ENCODE data around the gene METTL9.
"Not testable (repeated sequence)": the region's sequence is repeated elsewhere in the genome, so short reads cannot be mapped to it uniquely, and the experiment has no call there.

The METTL9 gene

GRCh38 chr16:21638573-21638975 is 39.2 kb downstream of the METTL9 start:
- no peak for DNase-seq

- DNase-seq = no peak
Observed at GRCh38 chr16:21639493-21639892, 40.1 kb downstream of the METTL9 start.

- no peak for DNase-seq
Observed at GRCh38 chr16:21641916-21642315, 42.5 kb downstream of the METTL9 start.

- DNase-seq = no peak
Observed at GRCh38 chr16:21642861-21643260, 43.5 kb downstream of the METTL9 start.

GRCh38 chr16:21643785-21644184 is 44.4 kb downstream of the METTL9 start:
- DNase-seq = no peak

- no peak for DNase-seq
Observed at GRCh38 chr16:21644674-21645073, 45.3 kb downstream of the METTL9 start.

- no peak for DNase-seq
Observed at GRCh38 chr16:21645261-21645721, 45.9 kb downstream of the METTL9 start.

GRCh38 chr16:21646091-21646490 is 46.7 kb downstream of the METTL9 start:
- no peak for DNase-seq

- no peak for DNase-seq
Observed at GRCh38 chr16:21646721-21647561, 47.6 kb downstream of the METTL9 start.

GRCh38 chr16:21647562-21648164 is 48.3 kb downstream of the METTL9 start:
- no peak for DNase-seq

GRCh38 chr16:21649826-21650406 is 50.5 kb downstream of the METTL9 start:
- not testable (repeated sequence) for DNase-seq

- no peak for DNase-seq
Observed at GRCh38 chr16:21650521-21650920, 51.1 kb downstream of the METTL9 start.

GRCh38 chr16:21651515-21651914 is 52.1 kb downstream of the METTL9 start:
- DNase-seq = no peak

- no peak for DNase-seq
Observed at GRCh38 chr16:21652453-21652852, 53.1 kb downstream of the METTL9 start, which contains the start of gene IGSF6. TSS of gene IGSF6 (minus strand) at chr16:21652608. CDS start at chr16:21652598, 10 bp downstream.

- no peak for DNase-seq
Observed at GRCh38 chr16:21653571-21653970, 54.2 kb downstream of the METTL9 start.

- DNase-seq = no peak
Observed at GRCh38 chr16:21654466-21654865, 55.1 kb downstream of the METTL9 start.

GRCh38 chr16:21654881-21655280 is 55.5 kb downstream of the METTL9 start:
- peak; percentile 1 for DNase-seq

GRCh38 chr16:21656795-21657768 is 57.7 kb downstream of the METTL9 start:
- DNase-seq = peak; percentile 45

GRCh38 chr16:21659124-21659523 is 59.7 kb downstream of the METTL9 start:
- DNase-seq = no peak

GRCh38 chr16:21663889-21664647 is 64.7 kb downstream of the METTL9 start, which contains the start of gene OTOA:
TSS of gene OTOA (plus strand) at chr16:21663968. CDS start at chr16:21678515, 14,547 bp downstream.
- no peak for DNase-seq

- no peak for DNase-seq
Observed at GRCh38 chr16:21664801-21665492, 65.6 kb downstream of the METTL9 start.

All from NCI-H1105 treated with DMSO at 0.1 percent for 48 hours (cell line).